HepG2 (cell line): ENCODE measurements around the gene AMIGO2. TPM values are rescaled to one million over a fixed set of nuclear protein-coding genes. Genes with fewer than 3 reads are reported as not detected.

Source experiments
- ATAC-seq: fragments of 200-7000 bp; cut with Tn5 transposase; 3 replicates; pipeline ENCODE4 v1.9.1; 2020; ENCODE audit warnings: mild to moderate bottlenecking, moderate library complexity
- BruUV-seq: library from RNA; stranded (reverse); fragments of 400-500 nt; replicated peaks from 2 replicates; lab custom pipeline; 2021; lab: Mats Ljungman, UMichigan
- CTCF ChIA-PET: fragments of 300-600 bp; formaldehyde crosslinking; extraction: SDS; loops from one replicate; lab custom pipeline; 2021; ENCODE audit warnings: low total read pairs, inconsistent platforms, low intra/inter-chr PET ratio; lab: Yijun Ruan, JAX
- POLR2A ChIA-PET: fragments of 350-600 bp; sonication (Branson Sonifier 250); formaldehyde crosslinking; loops from one replicate; lab custom pipeline; 2020; ENCODE audit warnings: antibody characterized with exemption, inconsistent platforms; lab: Yijun Ruan, JAX
- DNase-seq: peaks from one replicate; pipeline ENCODE4 v3.0.0-alpha.2; 2015; ENCODE audit warnings: low spot score
- FAIRE-seq: peaks from 3 replicates; lab custom pipeline; 2011; peaks lifted over from hg19 to GRCh38; lab: Jason Lieb, UNC
- H2AFZ ChIP-seq: one replicate; pipeline ENCODE4 v1.6.1; 2011; ENCODE audit warnings: low read length, inconsistent platforms
- H3K27ac ChIP-seq: fragments of 300-600 bp; 3 replicates; pipeline ENCODE4 v1.8.0; 2011; ENCODE audit warnings: mixed run types, mild to moderate bottlenecking, mixed read lengths, low read length, inconsistent platforms; ENCODE audit not compliant: insufficient read depth; ENCODE audit errors: extremely low read length
- H3K27me3 ChIP-seq, 2 experiments: fragments of 200-600 bp in 1 of 2; 2 replicates in 1 of 2; 3 replicates in 1 of 2; pipeline versions ENCODE4 v1.6.0 to v1.8.0; 2011; ENCODE audit warnings: low read length in 2 of 2, mild to moderate bottlenecking in 2 of 2, moderate library complexity in 2 of 2, inconsistent platforms in 1 of 2; ENCODE audit not compliant: insufficient read depth in 2 of 2, control insufficient read depth in 1 of 2
- H3K36me3 ChIP-seq, 2 experiments: fragments of 200-600 bp in 1 of 2; replicated peaks in 1 of 2; 2 replicates in 1 of 2; 3 replicates in 1 of 2; pipeline versions ENCODE4 v1.5.1 to v1.8.0; 2011; ENCODE audit warnings: low read length in 2 of 2, inconsistent platforms in 1 of 2; ENCODE audit not compliant: insufficient read depth in 2 of 2, control insufficient read depth in 1 of 2
- H3K4me1 ChIP-seq: 2 replicates; pipeline ENCODE4 v1.5.1; 2012; ENCODE audit warnings: low read length, inconsistent platforms; ENCODE audit not compliant: insufficient read depth
- H3K4me2 ChIP-seq: 2 replicates; pipeline ENCODE4 v1.6.0; 2011; ENCODE audit warnings: low read depth, low read length, inconsistent platforms
- H3K4me3 ChIP-seq, 3 experiments: fragments of 200-600 bp in 1 of 3; sonication (generic), shearing (Covaris generic) in 1 of 3; replicated peaks in 1 of 3; 2 replicates each; pipeline ENCODE4 v1.5.1; 2011 to 2016; ENCODE audit warnings: low read length in 3 of 3, inconsistent platforms in 2 of 3, low read depth in 2 of 3, mild to moderate bottlenecking in 2 of 3, control low read depth in 1 of 3, mixed read lengths in 1 of 3; ENCODE audit not compliant: insufficient read depth in 1 of 3
- H3K79me2 ChIP-seq: one replicate; pipeline ENCODE4 v1.6.1; 2011; ENCODE audit warnings: low read length, inconsistent platforms; ENCODE audit not compliant: insufficient read depth
- H3K9ac ChIP-seq: 2 replicates; pipeline ENCODE4 v1.6.0; 2011; ENCODE audit warnings: mild to moderate bottlenecking, low read depth, low read length, inconsistent platforms; ENCODE audit not compliant: insufficient read depth
- H3K9me3 ChIP-seq: 2 replicates; pipeline ENCODE4 v1.5.1; 2012; ENCODE audit warnings: mild to moderate bottlenecking, low read length
- H4K20me1 ChIP-seq: 2 replicates; pipeline ENCODE4 v1.6.0; 2011; ENCODE audit warnings: inconsistent platforms, mild to moderate bottlenecking, low read length, moderate library complexity; ENCODE audit not compliant: insufficient read depth
- THAP9 ChIP-seq: sonication (generic); formaldehyde crosslinking; IDR thresholded peaks from 2 replicates; pipeline ENCODE4; 2020; ENCODE audit warnings: missing genetic modification reagents, mild to moderate bottlenecking, borderline replicate concordance
- ZBTB8A ChIP-seq: sonication (generic); formaldehyde crosslinking; IDR thresholded peaks from 2 replicates; pipeline ENCODE4 v1.4.0; 2020; ENCODE audit warnings: mild to moderate bottlenecking, low read depth, missing genetic modification reagents, borderline replicate concordance
- ZNF570 ChIP-seq: sonication (generic); formaldehyde crosslinking; IDR thresholded peaks from 2 replicates; pipeline ENCODE4 v1.4.0; 2020; ENCODE audit warnings: mild to moderate bottlenecking, missing genetic modification reagents, borderline replicate concordance
- WGBS: methylation state at CpG from one replicate; pipeline ENCODE4 v1.1.6; 2017; ENCODE audit warnings: low lambda C conversion rate; 5-methylcytosine and 5-hydroxymethylcytosine counted together
- in situ Hi-C: cut with HindIII; loops from 2 replicates; pipeline ENCODE4 v1.10.0; 2017; ENCODE audit warnings: low pct_unique_long_range_greater_than_20kb; ENCODE audit not compliant: extremely low pct_ligation_motif_present
- intact Hi-C: fragments of 100-400 bp; cut with micrococcal nuclease; formaldehyde crosslinking; loops from one replicate; pipeline ENCODE4 v1.10.0; 2022; ENCODE audit not compliant: unreplicated experiment
- polyA plus RNA-seq, 8 experiments: library from polyadenylated mRNA; depleted of rRNA in 3 of 8; stranded (reverse) in 7 of 8; unstranded in 1 of 8; fragments of >200 nt; fragmentation: Illumina TruSeq in 4 of 8; extraction: Trizol in 4 of 8; gene quantifications; 2 replicates each; pipeline versions ENCODE4 v1.2.1 to v1.2.3, GENCODE V29; 2011 to 2016; ENCODE audit warnings: low read depth in 4 of 8, missing spikeins in 1 of 8, mixed read lengths in 1 of 8; ENCODE audit not compliant: insufficient read depth in 1 of 8
- total RNA-seq, 5 experiments: library from RNA; depleted of rRNA; stranded (reverse); fragments of >200 nt; fragmentation: Illumina TruSeq; extraction: Trizol; gene quantifications; 2 replicates each; pipeline ENCODE4 v1.2.3, GENCODE V29; 2016; ENCODE audit warnings: low read depth in 1 of 5
- TF ChIP-seq, protein P1 (sequence below): sonication (generic); formaldehyde crosslinking; IDR thresholded peaks from 2 replicates; pipeline ENCODE4 v1.4.0; 2020; ENCODE audit warnings: missing genetic modification reagents

The AMIGO2 gene
- total and polyA plus RNA-seq, 2 of the 13 experiments (the other 11 are each of a cell fraction or from before 2014, with no cell fraction given) = not detected

- POLR2A ChIA-PET = no interaction called here
- CTCF ChIA-PET = no interaction called here
- FAIRE-seq (no peak), DNase-seq (no peak), ATAC-seq (no peak)
- H3K9me3 ChIP-seq = peaks cover 12% of the 10 kb centered on the region; the same call in 1 of the 2 replicates
- H3K4me1 ChIP-seq = no peaks in the 10 kb centered on the region
- BruUV-seq = no TSS peak
- no peaks in the 10 kb centered on the region for H3K36me3 ChIP-seq
- TF ChIP-seq, protein P1, sequence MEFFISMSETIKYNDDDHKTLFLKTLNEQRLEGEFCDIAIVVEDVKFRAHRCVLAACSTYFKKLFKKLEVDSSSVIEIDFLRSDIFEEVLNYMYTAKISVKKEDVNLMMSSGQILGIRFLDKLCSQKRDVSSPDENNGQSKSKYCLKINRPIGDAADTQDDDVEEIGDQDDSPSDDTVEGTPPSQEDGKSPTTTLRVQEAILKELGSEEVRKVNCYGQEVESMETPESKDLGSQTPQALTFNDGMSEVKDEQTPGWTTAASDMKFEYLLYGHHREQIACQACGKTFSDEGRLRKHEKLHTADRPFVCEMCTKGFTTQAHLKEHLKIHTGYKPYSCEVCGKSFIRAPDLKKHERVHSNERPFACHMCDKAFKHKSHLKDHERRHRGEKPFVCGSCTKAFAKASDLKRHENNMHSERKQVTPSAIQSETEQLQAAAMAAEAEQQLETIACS (CRISPR knock-in tag) = no peak
- no peak for TF ChIP-seq ZBTB8A (CRISPR knock-in tag)
- no peak for TF ChIP-seq ZNF570 (CRISPR knock-in tag)
- no peak overlapping the region for H2AFZ ChIP-seq
- H3K27ac ChIP-seq = no peak overlapping the region
- peaks cover 0 to 7% of the 10 kb centered on the region in 2 experiments; a peak in 1 of 5 replicates for H3K27me3 ChIP-seq
- no peaks in the 10 kb centered on the region for H4K20me1 ChIP-seq
- H3K79me2 ChIP-seq = no peaks in the 10 kb centered on the region
- in situ Hi-C loops (no loop called here), intact Hi-C loops (no loop called here)
- H3K9ac ChIP-seq = no peak overlapping the region
- no peak overlapping the region for H3K4me3 ChIP-seq
- H3K4me2 ChIP-seq = no peak overlapping the region
Observed at GRCh38 chr12:47053961-47054360, 25.8 kb downstream of the AMIGO2 start.

GRCh38 chr12:47052274-47052673, 27.5 kb downstream of the AMIGO2 start:
- in situ Hi-C loops = no loop called here
- 9% methylated on average over 2 of the region's 2 CpGs for WGBS
- no peak for TF ChIP-seq THAP9 (CRISPR knock-in tag)
- intact Hi-C loops = no loop called here
- no peak overlapping the region for H3K4me3 ChIP-seq
- H3K9me3 ChIP-seq = peaks cover 12% of the 10 kb centered on the region; the same call in 1 of the 2 replicates
- POLR2A ChIA-PET = no interaction called here
- CTCF ChIA-PET = no interaction called here
- DNase-seq (no peak), ATAC-seq (no peak), FAIRE-seq (no peak)
- no peak overlapping the region for H3K27ac ChIP-seq
- no peaks in the 10 kb centered on the region for H3K79me2 ChIP-seq
- H4K20me1 ChIP-seq = no peaks in the 10 kb centered on the region
- H3K4me1 ChIP-seq = no peaks in the 10 kb centered on the region
- no TSS peak for BruUV-seq
- no peak overlapping the region for H3K4me2 ChIP-seq
- H2AFZ ChIP-seq = no peak overlapping the region
- H3K36me3 ChIP-seq = no peaks in the 10 kb centered on the region
- no peak overlapping the region for H3K9ac ChIP-seq
- peaks cover 0 to 7% of the 10 kb centered on the region in 2 experiments; a peak in 1 of 5 replicates for H3K27me3 ChIP-seq
